ENCODE data around the gene NAA16. TPM values are rescaled to one million over a fixed set of nuclear protein-coding genes. Genes with fewer than 3 reads are reported as not detected.
A peak's percentile ranks its signal among the peaks of the same experiment; 100 is the strongest.

Gene NAA16
- total RNA-seq, 1 donor, result 8.3 TPM

- no peak overlapping the region for H3K27ac ChIP-seq (ENCODE audit: low read depth, low read length)
- no peaks in the 10 kb centered on the region for H3K36me3 ChIP-seq (ENCODE audit: insufficient read depth, low read length)
- no peak for TF ChIP-seq CTCF (IDR thresholded peaks at IDR 0.05; ENCODE audit: extremely low read depth, low read depth, low read length)
- H3K4me1 ChIP-seq (ENCODE audit: insufficient read depth, low read length), result peaks cover 4% of the 10 kb centered on the region
- no peaks in the 10 kb centered on the region for H3K79me2 ChIP-seq (ENCODE audit: insufficient read depth, low read length)
- no peak overlapping the region for H3K4me2 ChIP-seq (ENCODE audit: insufficient read depth, low read length)
- H3K4me3 ChIP-seq (ENCODE audit: insufficient read depth, low read length), result no peak overlapping the region
- H3K9me3 ChIP-seq (ENCODE audit: low read depth, low read length), result no peaks in the 10 kb centered on the region
- no peaks in the 10 kb centered on the region for H4K20me1 ChIP-seq (ENCODE audit: insufficient read depth, low read length)
- H2AFZ ChIP-seq (ENCODE audit: low read length), result peak overlapping the region; percentile 21
- peak; percentile 72 for DNase-seq (ENCODE audit: insufficient read length, low spot score, missing footprints)
- H3K27me3 ChIP-seq (ENCODE audit: insufficient read depth, low read length), result no peaks in the 10 kb centered on the region
These were observed 4.6 kb upstream of the NAA16 start for GRCh38 chr13:41306271-41307145.

- peaks cover under 1% of the 10 kb centered on the region for H4K20me1 ChIP-seq (ENCODE audit: insufficient read depth, low read length)
- no peaks in the 10 kb centered on the region for H3K27me3 ChIP-seq (ENCODE audit: insufficient read depth, low read length)
- TF ChIP-seq CTCF (IDR thresholded peaks at IDR 0.05; ENCODE audit: extremely low read depth, low read depth, low read length), result no peak
- DNase-seq (ENCODE audit: insufficient read length, low spot score, missing footprints), result no peak
- H3K4me3 ChIP-seq (ENCODE audit: insufficient read depth, low read length), result no peak overlapping the region
- no peak overlapping the region for H2AFZ ChIP-seq (ENCODE audit: low read length)
- no peaks in the 10 kb centered on the region for H3K36me3 ChIP-seq (ENCODE audit: insufficient read depth, low read length)
- H3K4me2 ChIP-seq (ENCODE audit: insufficient read depth, low read length), result no peak overlapping the region
- H3K27ac ChIP-seq (ENCODE audit: low read depth, low read length), result no peak overlapping the region
- H3K9me3 ChIP-seq (ENCODE audit: low read depth, low read length), result no peaks in the 10 kb centered on the region
- peaks cover 7% of the 10 kb centered on the region for H3K4me1 ChIP-seq (ENCODE audit: insufficient read depth, low read length)
- H3K79me2 ChIP-seq (ENCODE audit: insufficient read depth, low read length), result peaks cover 14% of the 10 kb centered on the region
These were observed 3.0 kb upstream of the NAA16 start for GRCh38 chr13:41307884-41308640.

- peaks cover 22% of the 10 kb centered on the region for H4K20me1 ChIP-seq (ENCODE audit: insufficient read depth, low read length)
- no peaks in the 10 kb centered on the region for H3K9me3 ChIP-seq (ENCODE audit: low read depth, low read length)
- no peaks in the 10 kb centered on the region for H3K36me3 ChIP-seq (ENCODE audit: insufficient read depth, low read length)
- H3K4me2 ChIP-seq (ENCODE audit: insufficient read depth, low read length), result peak overlapping the region; percentile 97
- no peak for TF ChIP-seq CTCF (IDR thresholded peaks at IDR 0.05; ENCODE audit: extremely low read depth, low read depth, low read length)
- H3K27ac ChIP-seq (ENCODE audit: low read depth, low read length), result peak overlapping the region; percentile 90
- peaks cover 14% of the 10 kb centered on the region for H3K4me1 ChIP-seq (ENCODE audit: insufficient read depth, low read length)
- no peaks in the 10 kb centered on the region for H3K27me3 ChIP-seq (ENCODE audit: insufficient read depth, low read length)
- peak; percentile 77 for DNase-seq (ENCODE audit: insufficient read length, low spot score, missing footprints)
- H3K4me3 ChIP-seq (ENCODE audit: insufficient read depth, low read length), result peak overlapping the region; percentile 94
- H3K79me2 ChIP-seq (ENCODE audit: insufficient read depth, low read length), result peaks cover 49% of the 10 kb centered on the region
- H2AFZ ChIP-seq (ENCODE audit: low read length), result peak overlapping the region; percentile 93
These were observed 524 bp downstream of the NAA16 start for GRCh38 chr13:41311406-41312175.
